GM23338 (cell line): ENCODE data around the gene RHBDL3. TPM values are rescaled to one million over a fixed set of nuclear protein-coding genes. Genes with fewer than 3 reads are reported as not detected.

Experiments
- ATAC-seq: fragments of 200-7000 bp; cut with Tn5 transposase; 3 replicates; pipeline ENCODE4 v1.9.1; 2020
- DNase-seq: peaks from one replicate; pipeline ENCODE4 v3.0.0-alpha.2; 2015; ENCODE audit warnings: low spot score
- H2AFZ ChIP-seq: fragments of 200-600 bp; sonication (generic); 2 replicates; pipeline ENCODE4 v1.8.0; 2016; ENCODE audit warnings: antibody characterized with exemption, mild to moderate bottlenecking, moderate library complexity
- H3F3A ChIP-seq: fragments of 200-600 bp; sonication (generic); replicated peaks from 2 replicates; pipeline ENCODE4 v1.8.0; 2017; ENCODE audit warnings: antibody characterized with exemption, mixed run types, low read depth
- H3K27ac ChIP-seq: fragments of 200-600 bp; sonication (generic); 2 replicates; pipeline ENCODE4 v1.6.1; 2016; ENCODE audit warnings: low read depth
- H3K27me3 ChIP-seq: fragments of 200-600 bp; sonication (generic); 2 replicates; pipeline ENCODE4 v1.8.0; 2016; ENCODE audit warnings: mild to moderate bottlenecking, mixed run types, moderate library complexity; ENCODE audit not compliant: insufficient read depth
- H3K36me3 ChIP-seq: fragments of 200-600 bp; sonication (generic); 2 replicates; pipeline ENCODE4 v1.8.0; 2016; ENCODE audit warnings: mild to moderate bottlenecking; ENCODE audit not compliant: insufficient read depth
- H3K4me1 ChIP-seq: fragments of 200-600 bp; sonication (generic); 2 replicates; pipeline ENCODE4 v1.8.0; 2016; ENCODE audit warnings: mild to moderate bottlenecking, moderate library complexity; ENCODE audit not compliant: insufficient read depth
- H3K4me2 ChIP-seq: fragments of 200-600 bp; sonication (generic); 2 replicates; pipeline ENCODE4 v1.7.1; 2017; ENCODE audit warnings: mixed run types
- H3K4me3 ChIP-seq: fragments of 200-600 bp; sonication (generic); 2 replicates; pipeline ENCODE4 v1.6.1; 2016; ENCODE audit warnings: mixed run types
- H3K79me2 ChIP-seq: fragments of 200-600 bp; sonication (generic); replicated peaks from 2 replicates; pipeline ENCODE4 v1.8.0; 2017; ENCODE audit warnings: mild to moderate bottlenecking; ENCODE audit not compliant: insufficient read depth
- H3K9me2 ChIP-seq: fragments of 200-600 bp; sonication (generic); 2 replicates; pipeline ENCODE4 v1.8.0; 2017; ENCODE audit not compliant: insufficient read depth
- H4K20me1 ChIP-seq: fragments of 200-600 bp; sonication (generic); replicated peaks from 2 replicates; pipeline ENCODE4 v1.8.0; 2017; ENCODE audit warnings: mild to moderate bottlenecking; ENCODE audit not compliant: insufficient read depth
- H3K27ac Mint-ChIP-seq: 2 replicates; pipeline ENCODE4 v1.8.0; 2020; ENCODE audit warnings: inconsistent platforms, mild to moderate bottlenecking, moderate library complexity, mixed read lengths
- H3K27me3 Mint-ChIP-seq: 3 replicates; pipeline ENCODE4 v1.8.0; 2022; ENCODE audit warnings: low read depth, mild to moderate bottlenecking, moderate library complexity, mixed read lengths, inconsistent platforms; ENCODE audit not compliant: insufficient read depth, poor library complexity
- H3K36me3 Mint-ChIP-seq: 3 replicates; pipeline ENCODE4 v1.8.0; 2021; ENCODE audit warnings: low read depth, mild to moderate bottlenecking, inconsistent platforms, moderate library complexity, mixed read lengths
- H3K4me1 Mint-ChIP-seq: 3 replicates; pipeline ENCODE4 v1.8.0; 2020; ENCODE audit warnings: mild to moderate bottlenecking, inconsistent platforms, mixed read lengths
- H3K4me3 Mint-ChIP-seq: 3 replicates; pipeline ENCODE4 v1.8.0; 2021; ENCODE audit warnings: moderate library complexity, mild to moderate bottlenecking, inconsistent platforms, mixed read lengths
- H3K9me3 Mint-ChIP-seq: 3 replicates; pipeline ENCODE4 v1.8.0; 2020; ENCODE audit warnings: moderate library complexity, mild to moderate bottlenecking, inconsistent platforms, mixed read lengths
- CREB1 ChIP-seq: fragments of 250-450 bp; sonication (Bioruptor Pico); IDR thresholded peaks from 2 replicates; pipeline ENCODE4 v1.5.0; 2020; ENCODE audit warnings: low read depth, mild to moderate bottlenecking, moderate library complexity
- CTCF ChIP-seq, 2 experiments: fragments of 200-600 bp in 1 of 2; sonication (generic) in 1 of 2; conservative IDR thresholded peaks; 2 replicates each; pipeline versions ENCODE4 v1.5.1 to v1.6.1; 2016 to 2017; ENCODE audit warnings: antibody characterized with exemption in 2 of 2, low read depth in 2 of 2, mild to moderate bottlenecking in 2 of 2, moderate library complexity in 1 of 2
- EZH2phosphoT487 ChIP-seq: fragments of 200-600 bp; sonication (generic); IDR thresholded peaks from one replicate; pipeline ENCODE4 v1.8.1; 2018; ENCODE audit warnings: antibody characterized with exemption; ENCODE audit not compliant: unreplicated experiment
- JUNB ChIP-seq: IDR thresholded peaks from one replicate; pipeline ENCODE4 v1.6.1; 2016; ENCODE audit warnings: antibody characterized with exemption; ENCODE audit not compliant: unreplicated experiment
- ZNF331 ChIP-seq: fragments of 250-450 bp; sonication (Bioruptor Pico); IDR thresholded peaks from 2 replicates; pipeline ENCODE4 v1.5.0; 2020; ENCODE audit warnings: low read depth, mild to moderate bottlenecking, moderate library complexity
- polyA plus RNA-seq: library from polyadenylated mRNA; unstranded; fragments of >200 nt; fragmentation: Nextera tagmentation; extraction: Ambion mirVana; gene quantifications from 2 replicates; pipeline ENCODE4 v1.2.1, GENCODE V29; 2016
- total RNA-seq: library from RNA; depleted of rRNA; stranded (reverse); fragments of >200 nt; shearing (Covaris generic); gene quantifications from 2 replicates; pipeline ENCODE4 v1.2.3, GENCODE V29; 2014

RHBDL3 gene
- total and polyA plus RNA-seq, 2 experiments from 2014 or later: 2.3 to 8.1 TPM

- Mint-ChIP-seq H3K4me3 (no peak overlapping the region), H3K4me1 (peaks cover 14% of the 10 kb centered on the region), H3K27ac (no peak overlapping the region), H3K36me3 (no peaks in the 10 kb centered on the region), H3K27me3 (peaks cover 5% of the 10 kb centered on the region), H3K9me3 (no peaks in the 10 kb centered on the region; the same call in 2 of the 3 replicates)
- Histone ChIP-seq H3K27ac (no peak overlapping the region), H3K36me3 (no peaks in the 10 kb centered on the region), H3K4me2 (no peak overlapping the region), H3F3A (no peaks in the 10 kb centered on the region; the same call in 1 of the 2 replicates), H4K20me1 (no peaks in the 10 kb centered on the region), H3K4me3 (no peak overlapping the region), H3K79me2 (no peaks in the 10 kb centered on the region), H2AFZ (no peak overlapping the region), H3K4me1 (0 out of 2 replicates have a peak, but pooled peaks cover 4% of the 10 kb centered on the region), H3K27me3 (no peaks in the 10 kb centered on the region), H3K9me2 (no peaks in the 10 kb centered on the region)
- ATAC-seq (peak; percentile 77), DNase-seq (no peak)
- TF ChIP-seq JUNB (peak; percentile 56), CREB1 (CRISPR knock-in tag) (no peak)
Measured at GRCh38 chr17:32241640-32242039, 24.0 kb upstream of the RHBDL3 start.

GRCh38 chr17:32249475-32249874 is 16.2 kb upstream of the RHBDL3 start:
- Mint-ChIP-seq H3K36me3 (no peaks in the 10 kb centered on the region), H3K4me3 (no peak overlapping the region), H3K4me1 (no peaks in the 10 kb centered on the region), H3K27me3 (peaks cover 8% of the 10 kb centered on the region), H3K27ac (no peak overlapping the region), H3K9me3 (no peaks in the 10 kb centered on the region)
- Histone ChIP-seq H3K27me3 (no peaks in the 10 kb centered on the region), H3K4me3 (no peak overlapping the region), H3K4me2 (no peak overlapping the region), H4K20me1 (no peaks in the 10 kb centered on the region), H3K36me3 (no peaks in the 10 kb centered on the region), H3K79me2 (no peaks in the 10 kb centered on the region), H3K4me1 (no peaks in the 10 kb centered on the region; the same call in 1 of the 2 replicates), H3F3A (no peaks in the 10 kb centered on the region), H3K27ac (no peak overlapping the region), H3K9me2 (no peaks in the 10 kb centered on the region), H2AFZ (no peak overlapping the region)
- TF ChIP-seq CTCF (conservative IDR thresholded peaks at IDR 0.05; ENCODE audit: low read depth in 2 of 2) (0 out of 4 replicates have a peak, but pooled peaks of 1 of the 2 experiments have one; percentile 9), EZH2phosphoT487 (no peak)
- DNase-seq (no peak), ATAC-seq (no peak)

- no peaks in the 10 kb centered on the region for H3K36me3 ChIP-seq
- Mint-ChIP-seq H3K9me3 (no peaks in the 10 kb centered on the region), H3K4me1 (peaks cover 11% of the 10 kb centered on the region), H3K27me3 (peaks cover 2% of the 10 kb centered on the region), H3K4me3 (no peak overlapping the region), H3K36me3 (no peaks in the 10 kb centered on the region), H3K27ac (no peak overlapping the region)
- no peaks in the 10 kb centered on the region for H3K79me2 ChIP-seq
- DNase-seq (peak; percentile 96), ATAC-seq (peak; percentile 97)
- no peak overlapping the region for H2AFZ ChIP-seq
- H3K4me1 ChIP-seq: peaks cover 6% of the 10 kb centered on the region
- H4K20me1 ChIP-seq: no peaks in the 10 kb centered on the region
- no peaks in the 10 kb centered on the region for H3K27me3 ChIP-seq
- H3K4me3 ChIP-seq: no peak overlapping the region
- H3K27ac ChIP-seq: no peak overlapping the region
- TF ChIP-seq CTCF (conservative IDR thresholded peaks at IDR 0.05; ENCODE audit: low read depth in 2 of 2) (peak; percentile 99 to 100), ZNF331 (CRISPR knock-in tag) (no peak)
- no peak overlapping the region for H3K4me2 ChIP-seq
- H3K9me2 ChIP-seq: no peaks in the 10 kb centered on the region
- peaks cover 9% of the 10 kb centered on the region; the same call in 1 of the 2 replicates for H3F3A ChIP-seq
Measured at GRCh38 chr17:32253117-32253611, 12.5 kb upstream of the RHBDL3 start.
